HepG2 (cell line): ENCODE results near the gene CLK4.

ENCODE experiments used
- EP300 ChIP-seq, 3 experiments: sonication (generic) in 1 of 3; formaldehyde crosslinking in 1 of 3; IDR thresholded peaks; 2 replicates each; pipeline versions ENCODE4 v1.5.1 to v1.6.1; 2011 to 2020; ENCODE audit warnings: low read depth in 2 of 3, low read length in 2 of 3, borderline replicate concordance in 1 of 3, improper control_type of control experiment in 1 of 3, mild to moderate bottlenecking in 1 of 3, missing genetic modification reagents in 1 of 3, moderate library complexity in 1 of 3
- RXRA ChIP-seq: sonication (generic); formaldehyde crosslinking; IDR thresholded peaks from 2 replicates; pipeline ENCODE4 v1.5.1; 2020; ENCODE audit warnings: missing genetic modification reagents
- SYNCRIP ChIP-seq: fragments of 200-400 bp; formaldehyde crosslinking; IDR thresholded peaks from 2 replicates; pipeline ENCODE4 v1.6.1; 2018; ENCODE audit warnings: mild to moderate bottlenecking, low read depth, low read length; ENCODE audit not compliant: insufficient read depth
- TBP ChIP-seq: sonication (generic); formaldehyde crosslinking; IDR thresholded peaks from 2 replicates; pipeline ENCODE4 v1.5.0; 2020; ENCODE audit warnings: missing genetic modification reagents

DNA sequence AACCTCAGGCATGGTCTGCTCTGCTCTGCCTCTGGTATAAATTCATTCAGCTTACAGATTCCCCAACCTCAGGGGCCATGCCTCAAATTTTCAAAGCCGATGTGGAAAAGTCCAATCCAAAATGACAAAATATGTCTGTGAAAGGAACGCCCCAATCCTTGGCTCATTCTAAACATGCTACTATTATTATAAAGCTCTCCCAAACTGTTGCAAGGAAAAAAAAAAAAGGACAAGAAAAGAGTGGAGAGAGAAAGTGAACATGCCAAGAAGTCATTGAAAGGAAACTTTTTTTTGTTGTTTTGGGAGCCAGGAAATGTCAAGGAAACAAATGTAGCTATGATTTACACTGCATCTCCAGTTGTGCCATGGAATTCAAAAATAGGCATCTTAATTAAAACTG, 40.5 kb downstream of the CLK4 start:
- no peak for TF ChIP-seq EP300 (IDR thresholded peaks at IDR 0.05; ENCODE audit: low read depth in 2 of 2, low read length in 2 of 2)
- no peak for TF ChIP-seq EP300 (CRISPR knock-in tag; IDR thresholded peaks at IDR 0.05; ENCODE audit: borderline replicate concordance)
- TF ChIP-seq TBP: no peak
- no peak for TF ChIP-seq SYNCRIP
- TF ChIP-seq RXRA: no peak
